Stimulated activated naive CD8-positive, alpha-beta T cell treated with anti-CD3 and anti-CD28 coated beads, Interleukin-15, Interleukin-2, amounts not matched to agents 100 U/mL and 50 U/mL, for 24 hours (primary cell): Measurements from ENCODE around the gene MEIOB.

Experiments
- ATAC-seq: fragments of 150-1000 bp; cut with Tn5 transposase; one replicate; pipeline ENCODE4 v1.10.0; 2021
- DNase-seq: peaks from one replicate; pipeline ENCODE4 v3.0.0; 2021

The MEIOB gene

DNA sequence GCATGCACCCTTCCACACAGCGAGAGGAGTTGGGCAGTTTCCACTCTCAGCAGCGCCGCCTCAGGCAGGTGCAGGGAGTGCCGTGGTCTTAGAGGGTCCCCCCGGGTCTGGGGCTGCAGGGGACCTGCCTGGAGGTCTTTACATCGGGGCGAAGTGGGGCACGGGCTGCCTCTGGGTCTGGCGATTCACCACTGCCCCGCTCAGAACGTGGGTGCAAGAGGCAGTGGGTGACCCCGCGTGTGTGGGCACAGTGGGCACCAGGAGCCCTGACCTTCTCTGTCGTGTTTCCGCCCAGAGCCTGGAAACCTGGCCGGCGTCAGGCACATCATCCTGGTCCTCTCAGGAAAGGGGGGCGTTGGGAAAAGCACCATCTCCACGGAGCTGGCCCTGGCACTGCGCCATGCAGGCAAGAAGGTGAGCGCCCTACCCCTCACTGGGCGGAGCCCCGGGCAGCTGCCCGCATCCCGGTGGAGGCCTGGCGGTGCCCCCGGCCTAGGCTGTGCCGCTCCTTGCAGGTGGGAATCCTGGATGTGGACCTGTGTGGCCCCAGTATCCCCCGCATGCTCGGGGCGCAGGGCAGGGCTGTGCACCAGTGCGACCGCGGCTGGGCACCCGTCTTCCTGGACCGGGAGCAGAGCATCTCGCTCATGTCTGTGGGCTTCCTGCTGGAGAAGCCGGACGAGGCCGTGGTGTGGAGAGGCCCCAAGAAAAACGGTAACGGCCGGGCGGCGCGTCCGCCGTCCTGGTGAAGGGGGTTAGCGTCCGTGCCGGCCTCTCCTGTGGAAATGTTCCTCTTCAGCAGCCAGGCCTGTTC lies 85.5 kb downstream of the MEIOB start:
- ATAC-seq, result no peak
- DNase-seq, result peak; percentile 4

DNA sequence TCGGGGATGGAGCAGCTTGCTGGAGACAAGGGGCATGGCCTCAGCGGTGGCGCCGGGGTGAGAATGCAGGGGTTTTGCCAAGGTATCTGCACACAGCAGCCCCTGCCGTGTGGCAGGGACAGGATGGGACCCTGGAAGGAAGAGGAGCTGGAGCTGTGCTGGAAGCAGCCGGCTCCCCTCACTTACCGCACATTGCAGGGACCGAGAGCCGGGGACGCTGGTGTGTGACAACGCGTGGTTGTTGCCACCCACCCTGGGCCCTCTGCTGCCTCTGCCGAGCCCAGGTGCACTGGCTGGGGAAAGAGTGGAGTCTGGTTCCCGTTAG lies 86.2 kb downstream of the MEIOB start:
- ATAC-seq (no peak), DNase-seq (no peak)

DNA sequence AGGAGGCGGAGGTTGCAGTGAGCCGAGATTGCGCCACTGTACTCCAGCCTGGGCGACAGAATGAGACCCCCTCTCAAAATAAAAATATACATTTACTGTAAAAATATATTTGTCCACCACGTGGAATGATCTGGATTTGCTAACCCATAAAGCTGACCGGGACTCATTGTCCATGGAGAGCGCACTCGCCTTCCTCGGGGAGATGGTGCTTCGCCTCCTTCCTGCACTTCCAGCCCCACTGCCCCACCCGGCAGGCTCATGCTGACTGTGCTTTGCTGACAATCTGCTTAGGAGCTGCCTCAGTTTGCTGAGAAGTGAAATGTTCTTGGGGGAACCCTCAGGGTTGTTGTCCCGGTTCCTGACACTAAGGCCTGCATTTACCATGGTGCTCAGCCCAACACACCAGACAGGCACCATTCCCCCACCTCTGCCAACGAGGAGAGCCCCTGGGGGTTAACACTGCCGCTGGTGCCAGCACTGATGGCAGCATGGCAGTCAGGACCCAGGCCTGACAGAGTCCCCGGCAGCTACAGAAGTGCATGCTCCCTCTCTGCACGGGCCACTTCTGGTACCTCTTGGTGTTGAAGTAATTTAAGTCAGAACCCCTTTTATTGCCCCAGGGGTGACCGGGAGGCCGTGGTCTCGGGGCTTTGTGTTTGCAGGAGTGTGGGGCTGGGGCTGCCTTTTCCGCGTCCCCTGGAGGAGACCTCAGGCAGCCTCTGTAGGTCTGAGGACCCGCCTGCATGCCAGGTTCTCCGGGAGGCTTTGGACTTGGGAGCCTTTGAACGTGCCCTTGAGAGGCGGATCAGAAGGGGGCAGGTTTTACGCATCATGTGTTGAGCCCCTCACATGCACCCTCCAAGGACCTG lies 86.8 kb downstream of the MEIOB start:
- no peak for ATAC-seq
- DNase-seq, result peak; percentile 4
